Lung microvascular endothelial cell (primary cell): Measurements from ENCODE around the gene FMO2. TPM values are rescaled to one million over a fixed set of nuclear protein-coding genes. Genes with fewer than 3 reads are reported as not detected.
A peak's percentile ranks its signal among the peaks of the same experiment; 100 is the strongest.
"Not testable (repeated sequence)": the region's sequence is repeated elsewhere in the genome, so short reads cannot be mapped to it uniquely, and the experiment has no call there.

Experiments used
- DNase-seq, 2 donors: peaks; one replicate each; pipeline versions ENCODE4 v3.0.0 to v3.0.0-alpha.2; 2010; ENCODE audit warnings: low read depth in 2 of 2
- total RNA-seq: library from RNA; depleted of rRNA; stranded (reverse); fragments of >200 nt; gene quantifications from 2 replicates; pipeline ENCODE4 v1.2.1, GENCODE V29; 2014

Gene FMO2
- total RNA-seq, 1 donor from 2014 or later = 0.20 TPM

GRCh38 chr1:171218661-171219060, 33.6 kb downstream of the FMO2 start:
- no peak for DNase-seq

- DNase-seq = no peak
Observed at GRCh38 chr1:171219346-171220080, 34.4 kb downstream of the FMO2 start.

DNA sequence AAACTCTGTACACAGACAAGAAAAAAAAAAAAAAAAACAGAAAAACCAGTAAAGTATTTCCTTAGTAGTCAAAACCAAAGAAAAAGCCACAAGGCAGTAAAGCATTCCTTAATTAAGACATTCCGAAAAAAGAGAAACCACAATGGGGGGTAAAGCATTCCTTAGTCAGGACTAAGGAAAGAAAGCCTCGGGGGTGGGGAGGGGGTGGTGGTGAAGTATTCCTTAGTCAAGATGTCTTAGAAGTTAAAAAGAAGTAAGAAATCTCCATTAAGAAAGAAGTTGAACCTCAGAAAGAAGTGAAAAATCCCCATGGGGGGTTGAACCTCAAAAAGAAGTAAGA, 35.0 kb downstream of the FMO2 start:
- no peak for DNase-seq

DNA sequence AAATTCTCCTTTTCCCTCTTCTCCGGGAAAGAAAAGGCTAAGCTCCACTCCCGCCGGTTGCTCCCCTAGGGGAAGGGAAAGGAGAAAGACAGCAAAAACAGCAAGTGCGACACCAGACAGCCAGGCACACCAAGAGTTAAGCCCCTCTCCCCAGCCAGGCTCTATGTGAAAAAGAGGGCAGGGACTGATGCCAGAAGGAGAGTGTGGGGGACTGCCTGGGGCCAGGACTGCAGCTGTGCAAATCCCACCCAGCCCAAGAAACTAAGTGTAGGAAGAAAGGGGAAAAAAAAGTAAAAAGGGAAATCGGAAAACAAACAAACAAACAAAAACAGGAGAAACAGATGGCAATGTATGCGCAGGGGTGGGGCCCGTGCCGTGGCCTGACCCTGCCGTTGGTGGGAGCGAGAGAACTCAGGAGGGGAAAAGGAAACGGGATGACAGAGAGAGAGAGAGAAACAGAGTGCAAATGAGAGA, 35.5 kb downstream of the FMO2 start:
- DNase-seq = no peak

DNA sequence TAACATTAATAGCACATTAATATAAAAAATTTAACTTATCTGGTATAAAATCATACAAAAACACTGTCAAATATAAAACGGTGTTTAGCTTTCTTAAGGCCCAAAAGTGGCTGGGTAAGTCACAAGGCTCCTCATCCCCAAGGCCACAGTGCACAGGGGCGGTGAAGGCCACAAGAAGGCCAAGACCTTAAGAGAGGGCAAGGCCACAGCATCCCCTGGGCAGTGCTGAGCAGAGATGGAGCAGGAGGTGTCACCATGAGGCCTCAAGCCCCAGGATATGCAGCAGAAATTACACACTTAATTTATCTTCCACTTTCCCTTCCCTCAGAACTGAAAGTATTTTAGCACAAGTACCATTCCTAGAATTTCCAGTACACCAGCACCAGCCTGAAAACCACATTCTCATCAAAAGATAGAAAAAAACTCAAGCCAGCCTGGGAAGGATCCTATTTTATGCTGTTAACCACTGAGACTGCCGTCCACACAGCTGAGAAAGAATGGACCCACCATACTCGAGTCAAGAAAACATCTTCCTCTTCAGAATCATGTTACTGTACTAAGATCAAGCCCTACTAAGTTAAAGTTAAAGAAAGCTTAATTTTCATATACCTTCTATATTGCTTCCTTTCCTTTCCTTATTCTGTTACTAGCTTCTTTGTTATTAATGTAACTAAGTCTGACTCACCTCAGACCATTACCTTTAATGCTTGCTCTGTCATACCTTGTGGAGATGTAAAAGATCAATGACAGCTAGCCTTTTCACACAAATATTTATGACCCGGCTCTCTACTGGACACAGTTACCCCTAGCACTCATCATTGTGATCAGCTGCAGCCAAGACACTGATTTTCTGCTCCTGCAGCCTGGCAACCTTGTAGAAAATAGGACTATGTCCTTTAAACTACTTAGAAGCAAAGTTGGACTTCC, 36.8 kb downstream of the FMO2 start:
- DNase-seq = no peak

- DNase-seq = no peak
Observed at GRCh38 chr1:171222936-171223335, 37.8 kb downstream of the FMO2 start.

DNA sequence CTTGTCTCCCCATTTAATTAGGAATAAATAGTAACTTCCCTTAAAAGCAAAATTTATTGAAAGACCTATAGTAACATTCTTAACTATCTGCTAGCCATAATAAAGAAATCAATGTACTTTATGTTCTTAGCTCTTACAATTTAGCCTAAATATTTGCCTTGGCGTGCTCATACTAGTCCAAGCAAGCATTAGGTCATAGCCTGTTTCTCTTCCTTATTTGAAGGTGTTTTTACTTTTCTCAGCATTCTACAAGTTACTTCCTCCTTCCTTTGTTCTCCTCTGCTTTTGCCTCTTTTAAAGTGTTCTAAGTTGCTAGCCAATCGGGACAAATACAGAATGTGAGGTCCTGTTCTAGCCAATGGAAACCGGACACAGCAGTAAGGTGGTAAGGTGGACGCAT, 39.2 kb downstream of the FMO2 start:
- not testable (repeated sequence) for DNase-seq

- DNase-seq = peak; percentile 62 to 86
Observed at GRCh38 chr1:171226747-171227370, 41.8 kb downstream of the FMO2 start.

- no peak for DNase-seq
Observed at GRCh38 chr1:171231326-171231725, 46.2 kb downstream of the FMO2 start.

DNA sequence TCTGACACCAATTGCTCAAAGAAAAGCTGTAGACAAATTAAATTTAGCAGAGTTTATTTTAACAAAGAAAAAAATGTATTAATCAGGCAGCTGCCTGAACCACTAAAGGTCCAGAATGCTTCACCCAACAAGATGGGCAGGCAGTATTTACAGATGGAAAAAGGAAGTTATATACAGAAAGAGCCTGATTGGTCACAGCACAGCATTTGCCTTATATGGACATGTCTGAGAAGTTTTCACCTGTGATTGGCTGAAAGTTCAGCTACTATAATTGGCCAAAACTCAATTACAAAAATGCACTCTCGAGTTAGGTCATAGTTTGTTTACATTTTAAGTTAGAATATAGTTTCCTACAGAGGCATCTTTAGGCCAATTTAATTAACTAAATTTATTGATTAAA, 48.1 kb downstream of the FMO2 start:
- DNase-seq = no peak

DNA sequence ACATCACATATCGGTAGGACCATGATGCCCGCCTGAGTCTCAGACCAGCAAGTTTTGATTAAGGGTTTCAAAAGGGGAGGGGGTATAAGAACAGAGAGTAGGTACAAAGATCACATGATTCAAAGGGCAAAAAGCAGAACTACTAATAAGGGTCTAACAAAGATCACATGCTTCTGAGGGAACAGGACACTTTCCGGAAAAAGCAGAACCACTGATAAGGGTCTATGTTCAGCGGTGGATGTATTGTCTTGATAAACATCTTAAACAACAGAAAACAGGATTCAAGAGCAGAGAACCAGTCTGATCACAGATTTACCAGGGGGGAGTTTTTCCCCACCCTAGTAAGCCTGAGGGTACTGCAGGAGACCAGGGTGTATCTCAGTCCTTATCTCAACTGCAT, 51.1 kb downstream of the FMO2 start:
- DNase-seq = not testable (repeated sequence)

DNA sequence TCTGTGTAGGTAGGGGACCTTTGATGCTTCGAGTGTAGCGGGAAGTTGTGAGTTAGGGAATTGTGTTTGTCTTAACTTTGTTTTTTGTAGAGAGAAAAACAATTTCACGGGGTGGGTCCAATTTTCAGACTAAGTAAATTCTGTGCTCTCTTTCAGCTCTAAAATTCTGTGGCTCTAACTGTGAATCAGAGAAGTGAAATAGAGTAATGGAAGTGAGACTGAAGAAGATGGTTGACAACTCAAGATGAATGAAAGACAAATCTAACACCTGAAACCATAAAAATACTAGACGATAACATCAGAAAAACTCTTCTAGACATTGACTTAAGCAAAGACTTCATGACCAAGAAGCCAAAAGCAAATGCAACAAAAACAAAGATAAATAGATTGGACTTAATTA, 58.8 kb downstream of the FMO2 start:
- DNase-seq = no peak

GRCh38 chr1:171245458-171246064, 60.5 kb downstream of the FMO2 start:
- DNase-seq = peak; percentile 45 to 48

- no peak for DNase-seq
Observed at GRCh38 chr1:171247501-171247900, 62.4 kb downstream of the FMO2 start.

GRCh38 chr1:171248302-171248701, 63.2 kb downstream of the FMO2 start, which contains the start of gene FMO1:
Gene FMO1, plus strand, starts transcription at chr1:171248494. Its CDS starts 9,594 bp downstream, at chr1:171258088.
- DNase-seq = no peak

DNA sequence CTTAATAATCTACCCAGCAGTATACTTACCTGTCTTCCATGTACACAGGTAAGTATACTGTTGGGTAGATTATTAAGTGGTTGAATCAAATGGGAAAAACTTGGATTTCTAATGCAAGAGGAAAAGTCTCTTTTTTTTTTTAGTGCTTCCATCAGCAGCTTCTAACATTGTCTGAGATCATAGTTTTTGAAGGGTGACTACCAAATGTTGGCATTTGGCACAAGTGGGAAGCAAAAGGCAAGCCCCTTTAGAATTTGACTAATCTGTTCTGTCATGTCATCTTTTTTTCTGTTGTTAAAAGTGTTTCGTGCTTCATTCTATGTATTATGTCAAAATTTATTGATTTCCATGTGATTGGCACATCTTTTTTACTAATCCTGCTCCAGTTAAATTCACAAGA, 63.7 kb downstream of the FMO2 start:
- DNase-seq = no peak

DNA sequence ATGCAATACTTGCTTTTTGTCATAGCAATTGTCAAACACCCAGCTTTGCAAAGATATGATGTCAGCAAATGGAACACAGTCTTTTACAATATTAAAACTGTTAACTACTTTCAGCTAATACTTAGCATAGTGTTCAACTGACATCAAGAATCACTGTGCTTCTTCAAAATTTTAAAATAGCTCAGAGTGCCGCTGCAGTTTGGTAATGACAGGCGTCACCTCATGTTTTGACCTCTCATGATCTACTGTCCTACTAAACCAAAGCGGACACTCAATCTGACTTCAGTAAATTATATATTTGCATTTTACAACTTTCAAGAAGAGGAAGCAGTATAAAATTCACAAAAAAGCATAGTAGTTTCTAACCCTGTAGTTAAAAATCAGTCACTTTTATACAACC, 65.2 kb downstream of the FMO2 start:
- no peak for DNase-seq

DNA sequence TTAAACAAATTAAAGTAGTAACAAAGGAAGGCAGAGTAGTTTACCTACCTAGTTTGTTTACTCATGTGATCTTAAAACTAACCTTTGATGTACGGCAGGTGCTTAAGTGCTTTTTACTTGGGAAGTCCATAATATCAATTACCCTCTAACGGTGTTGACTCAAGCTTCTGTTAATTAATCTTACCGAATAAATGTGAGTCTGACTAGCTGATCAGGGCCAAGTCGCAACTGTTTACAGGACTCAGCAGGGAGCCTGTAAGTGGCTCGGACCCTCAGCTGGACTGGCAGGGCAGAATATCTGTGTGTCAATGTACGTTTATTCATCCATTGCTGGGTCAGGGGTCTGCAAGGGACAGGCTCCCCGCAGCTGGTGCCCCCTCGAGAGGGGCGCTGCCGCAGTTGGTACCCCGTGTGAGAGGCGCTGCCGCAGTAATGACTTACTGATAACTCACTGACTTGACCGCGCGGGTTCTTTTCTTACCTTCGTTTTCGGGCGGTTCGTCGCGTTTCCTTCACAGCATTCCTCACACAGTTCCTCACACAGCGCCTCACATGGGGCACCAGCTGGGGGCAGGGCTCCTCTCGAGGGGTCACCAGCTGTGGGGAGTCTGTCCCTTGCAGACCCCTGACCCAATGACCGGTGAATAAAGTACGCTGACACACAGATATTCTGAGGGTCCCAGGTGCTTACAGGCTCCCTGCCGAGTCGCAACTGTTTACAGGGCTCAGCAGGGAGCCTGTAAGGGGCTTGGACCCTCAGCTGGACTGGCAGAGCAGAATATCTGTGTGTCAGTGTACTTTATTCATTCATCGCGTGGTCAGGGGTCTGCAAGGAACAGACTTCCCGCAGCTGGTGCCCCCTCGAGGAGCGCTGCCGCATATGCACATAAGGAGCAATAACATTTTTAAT, 66.2 kb downstream of the FMO2 start:
- peak; percentile 36 to 55 for DNase-seq

DNA sequence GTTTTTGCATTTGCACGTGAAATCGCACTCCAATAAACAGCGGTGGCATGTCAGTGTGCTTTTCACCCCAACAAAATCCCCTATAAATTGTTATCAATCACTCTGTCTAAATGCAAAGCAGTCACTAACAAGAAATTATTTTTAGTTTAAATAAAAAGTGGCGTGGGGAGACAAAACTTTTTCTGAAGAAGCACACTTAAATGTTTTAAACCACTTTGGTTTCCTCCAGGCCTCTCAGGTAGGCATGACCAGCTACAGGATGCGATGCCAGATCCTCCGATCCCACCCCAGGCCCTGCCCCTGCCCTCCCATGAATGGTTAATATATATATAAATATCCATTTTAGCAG, 66.8 kb downstream of the FMO2 start:
- DNase-seq = no peak

- DNase-seq = no peak
Observed at GRCh38 chr1:171252482-171252881, 67.4 kb downstream of the FMO2 start.

DNA sequence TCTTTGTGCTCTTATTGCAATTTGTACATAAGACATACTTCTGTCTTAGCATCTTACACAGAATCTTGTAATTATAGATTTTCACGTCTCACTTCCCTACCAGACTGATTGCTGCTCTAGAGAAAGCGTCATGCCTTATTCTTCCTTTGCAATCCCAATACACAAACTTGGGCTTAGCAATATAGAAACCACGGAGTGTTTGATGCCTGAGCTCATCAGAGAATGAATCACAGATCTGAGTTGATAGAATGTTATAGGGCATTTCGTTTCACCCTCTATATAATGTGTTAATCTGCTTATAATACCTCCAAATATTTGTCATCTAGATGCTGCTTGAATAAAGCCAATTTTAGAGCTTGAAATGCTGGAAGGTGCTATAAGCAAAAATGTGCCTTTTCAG, 69.8 kb downstream of the FMO2 start:
- DNase-seq = no peak
